ENCODE data around the gene FBXL7. TPM values are rescaled to one million over a fixed set of nuclear protein-coding genes. Genes with fewer than 3 reads are reported as not detected.

The FBXL7 gene
- total and polyA plus RNA-seq, 2 of the 8 experiments (the other 6 are each of a cell fraction or from before 2014, with no cell fraction given): 17.7 to 17.8 TPM

GRCh38 chr5:15549961-15550360 lies 50.0 kb downstream of the FBXL7 start (continued):
- no peak for TF ChIP-seq CBX8 (IDR thresholded peaks at IDR 0.05; ENCODE audit: borderline replicate concordance, low read depth, low read length)

Data from H1 (cell line).